Vagina (tissue), 2 donors: Measurements from ENCODE around the gene PHLDA2. TPM values are rescaled to one million over a fixed set of nuclear protein-coding genes. Genes with fewer than 3 reads are reported as not detected.

Experiments
- DNase-seq, 2 donors: peaks; one replicate each; pipeline ENCODE4 v3.0.0-alpha.2; 2017; ENCODE audit errors: extremely low spot score in 2 of 2
- H3K27ac ChIP-seq: fragments of 200-600 bp; sonication (generic); one replicate; pipeline ENCODE4 v1.5.1; 2019
- H3K27me3 ChIP-seq: fragments of 200-600 bp; sonication (generic); one replicate; pipeline ENCODE4 v1.5.1; 2019
- H3K36me3 ChIP-seq, 2 donors: fragments of 200-600 bp; sonication (generic); one replicate each; pipeline ENCODE4 v1.5.1; 2017 to 2019
- H3K4me1 ChIP-seq: fragments of 200-600 bp; sonication (generic); one replicate; pipeline ENCODE4 v1.5.1; 2019
- H3K4me3 ChIP-seq, 2 donors: fragments of 200-600 bp; sonication (generic); 1 replicate in 1 of 2; 2 replicates in 1 of 2; pipeline ENCODE4 v1.5.1; 2016 to 2019
- H3K9me3 ChIP-seq: fragments of 200-600 bp; sonication (generic); one replicate; pipeline ENCODE4 v1.5.1; 2019
- CTCF ChIP-seq, 3 experiments: fragments of 450-650 bp in 2 of 3; fragments of 200-600 bp in 1 of 3; sonication (generic) in 1 of 3; IDR thresholded peaks; one replicate each; pipeline ENCODE4 v1.5.1; 2017 to 2019; ENCODE audit warnings: antibody characterized with exemption in 3 of 3, mild to moderate bottlenecking in 2 of 3, moderate library complexity in 2 of 3
- POLR2A ChIP-seq, 2 donors: fragments of 450-650 bp; IDR thresholded peaks; one replicate each; pipeline ENCODE4 v1.6.1; 2017; ENCODE audit warnings: antibody characterized with exemption in 2 of 2, mild to moderate bottlenecking in 2 of 2, moderate library complexity in 2 of 2
- POLR2AphosphoS5 ChIP-seq, 2 donors: sonication (generic); formaldehyde crosslinking; IDR thresholded peaks; one replicate each; pipeline ENCODE4 v1.9.0; 2017; ENCODE audit warnings: antibody characterized with exemption in 2 of 2, mild to moderate bottlenecking in 2 of 2, low read depth in 1 of 2; ENCODE audit not compliant: insufficient read depth in 1 of 2
- intact Hi-C: fragments of 100-400 bp; cut with DNase I; formaldehyde crosslinking; loops from one replicate; pipeline ENCODE4 v1.15.1; 2023
- total RNA-seq: library from RNA; depleted of rRNA; stranded (reverse); fragments of >200 nt; gene quantifications from one replicate; pipeline ENCODE4 v1.2.3, GENCODE V29; 2016

The PHLDA2 gene, protein sequence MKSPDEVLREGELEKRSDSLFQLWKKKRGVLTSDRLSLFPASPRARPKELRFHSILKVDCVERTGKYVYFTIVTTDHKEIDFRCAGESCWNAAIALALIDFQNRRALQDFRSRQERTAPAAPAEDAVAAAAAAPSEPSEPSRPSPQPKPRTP
- total RNA-seq, result 43.5 TPM

GRCh38 chr11:2928605-2929530 lies at the start of gene PHLDA2:
TSS of gene PHLDA2 (minus strand) at chr11:2929420. CDS start at chr11:2929364, 56 bp downstream.
- H3K36me3 ChIP-seq, result no peaks in the 10 kb centered on the region
- DNase-seq, result no peak
- H3K27me3 ChIP-seq, result no peaks in the 10 kb centered on the region

GRCh38 chr11:2977113-2977512 lies 47.9 kb upstream of the PHLDA2 start:
- no peak for DNase-seq
- Histone ChIP-seq H3K27ac (no peak overlapping the region), H3K27me3 (no peaks in the 10 kb centered on the region), H3K4me1 (peaks cover 15% of the 10 kb centered on the region), H3K4me3 (no peak overlapping the region), H3K9me3 (no peaks in the 10 kb centered on the region), H3K36me3 (peaks cover 4 to 60% of the 10 kb centered on the region in 2 donors)
- TF ChIP-seq CTCF (IDR thresholded peaks at IDR 0.05) (no peak), POLR2AphosphoS5 (IDR thresholded peaks at IDR 0.05; ENCODE audit: insufficient read depth in 1 of 2, low read depth in 1 of 2) (no peak), POLR2A (IDR thresholded peaks at IDR 0.05) (no peak)
- intact Hi-C loops, result no loop called here

More at GRCh38 chr11:2928605-2929530, at the start of gene PHLDA2:
- TF ChIP-seq POLR2AphosphoS5 (IDR thresholded peaks at IDR 0.05; ENCODE audit: insufficient read depth in 1 of 2, low read depth in 1 of 2), result peak in 1 of 2 donors; percentile 78
- no peak for TF ChIP-seq CTCF (IDR thresholded peaks at IDR 0.05)
- TF ChIP-seq POLR2A (IDR thresholded peaks at IDR 0.05), result peak in 1 of 2 donors; percentile 33
- Histone ChIP-seq H3K4me1 (peaks cover 52% of the 10 kb centered on the region), H3K27ac (peak within 1 kb of the TSS; percentile 78), H3K9me3 (no peaks in the 10 kb centered on the region), H3K4me3 (peak within 1 kb of the TSS; percentile 56 to 59)
- intact Hi-C loops, result no loop called here

DNA sequence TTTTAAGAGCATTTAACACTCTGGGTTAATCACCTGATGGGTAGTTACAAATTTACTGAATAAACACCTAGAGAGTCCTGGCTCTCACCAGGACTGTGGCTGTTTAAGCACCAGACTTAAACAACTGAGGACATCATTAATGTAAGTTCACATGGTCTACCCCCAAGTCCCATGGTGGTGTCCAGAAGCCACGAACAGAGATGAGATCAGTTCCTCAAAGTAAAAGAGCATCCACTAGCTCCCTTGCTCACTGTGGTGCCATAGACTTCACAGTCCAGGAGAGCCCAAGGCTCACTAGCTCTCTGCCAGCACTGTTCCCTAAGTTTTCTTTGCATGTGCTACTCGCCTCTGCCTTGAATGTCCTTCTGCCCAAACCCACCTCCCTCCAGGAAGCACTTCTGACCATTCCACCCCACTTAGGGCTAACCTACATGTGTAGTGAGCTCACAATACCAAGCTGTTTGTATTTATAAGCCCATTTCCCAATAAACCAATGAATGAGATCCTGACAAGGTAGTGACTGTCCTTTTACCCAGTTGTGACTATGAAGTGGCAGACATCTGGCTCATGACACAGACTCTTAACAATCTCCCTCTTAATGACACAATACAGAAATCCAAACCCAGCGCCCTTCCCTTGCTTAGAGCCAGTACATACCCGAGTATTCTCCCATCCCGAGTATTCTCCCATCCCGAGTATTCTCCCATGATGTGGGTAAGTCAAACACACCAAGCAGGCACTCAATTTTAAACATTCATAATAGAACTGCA lies 47.3 kb upstream of the PHLDA2 start:
- Histone ChIP-seq H3K9me3 (no peaks in the 10 kb centered on the region), H3K27me3 (no peaks in the 10 kb centered on the region), H3K4me3 (no peak overlapping the region), H3K36me3 (peaks cover 4 to 67% of the 10 kb centered on the region in 2 donors), H3K4me1 (peaks cover 9% of the 10 kb centered on the region), H3K27ac (no peak overlapping the region)
- intact Hi-C loops, result no loop called here
- TF ChIP-seq POLR2AphosphoS5 (IDR thresholded peaks at IDR 0.05; ENCODE audit: insufficient read depth in 1 of 2, low read depth in 1 of 2) (no peak), CTCF (IDR thresholded peaks at IDR 0.05) (no peak), POLR2A (IDR thresholded peaks at IDR 0.05) (no peak)
- DNase-seq, result no peak

DNA sequence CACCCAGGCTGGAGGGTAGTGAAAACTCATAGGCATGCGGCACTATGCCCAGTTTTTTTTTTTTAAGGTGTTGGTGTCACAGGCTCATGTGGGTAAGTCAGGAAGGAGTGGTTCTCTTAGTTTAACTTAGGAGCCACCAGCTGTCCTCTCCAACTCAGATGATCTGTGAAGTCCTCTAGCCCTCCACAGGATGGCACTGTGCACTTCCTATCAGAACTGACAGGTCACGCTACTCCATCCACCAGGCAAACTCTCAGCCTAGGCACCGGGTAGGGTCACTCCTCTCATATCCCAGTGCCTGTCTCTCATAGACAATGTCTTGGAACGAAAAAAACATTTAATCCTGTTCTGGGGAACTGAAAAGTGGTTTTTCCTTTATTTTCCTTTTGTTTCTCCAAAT lies 46.4 kb upstream of the PHLDA2 start:
- no peak for DNase-seq
- TF ChIP-seq CTCF (IDR thresholded peaks at IDR 0.05) (peak in 1 of 3 experiments; percentile 14), POLR2AphosphoS5 (IDR thresholded peaks at IDR 0.05; ENCODE audit: insufficient read depth in 1 of 2, low read depth in 1 of 2) (no peak)
- peaks cover 4 to 76% of the 10 kb centered on the region in 2 donors for H3K36me3 ChIP-seq
- no peaks in the 10 kb centered on the region for H3K27me3 ChIP-seq
- intact Hi-C loops, result no loop called here
- no peak overlapping the region for H3K27ac ChIP-seq
- H3K4me1 ChIP-seq, result peaks cover 9% of the 10 kb centered on the region
- H3K9me3 ChIP-seq, result no peaks in the 10 kb centered on the region
- no peak overlapping the region for H3K4me3 ChIP-seq
